WTC11 (cell line): ENCODE data around the gene ACOX3. TPM values are rescaled to one million over a fixed set of nuclear protein-coding genes. Genes with fewer than 3 reads are reported as not detected.

Experiments
- ATAC-seq: fragments of 200-7000 bp; cut with Tn5 transposase; 2 replicates; pipeline ENCODE4 v1.10.0; 2021; ENCODE audit warnings: mild to moderate bottlenecking, moderate library complexity
- CTCF ChIA-PET: fragments of 300-600 bp; sonication (Branson Sonifier 250); formaldehyde crosslinking; loops from one replicate; lab custom pipeline; 2021; ENCODE audit warnings: antibody characterized with exemption; lab: Charles Lee
- POLR2A ChIA-PET: fragments of 350-600 bp; sonication (Branson Sonifier 250); formaldehyde crosslinking; loops from one replicate; lab custom pipeline; 2021; ENCODE audit warnings: antibody characterized with exemption; lab: Charles Lee
- DNase-seq: peaks from one replicate; pipeline ENCODE4 v3.0.0; 2021; ENCODE audit warnings: low spot score
- H3K27ac Mint-ChIP-seq: 2 replicates; pipeline ENCODE4 v1.8.0; 2021; ENCODE audit warnings: mixed read lengths
- H3K27me3 Mint-ChIP-seq: 2 replicates; pipeline ENCODE4 v1.8.0; 2021; ENCODE audit warnings: low read depth, mild to moderate bottlenecking, moderate library complexity, mixed read lengths
- H3K36me3 Mint-ChIP-seq: 2 replicates; pipeline ENCODE4 v1.8.0; 2021; ENCODE audit warnings: mixed read lengths
- H3K4me1 Mint-ChIP-seq: 2 replicates; pipeline ENCODE4 v1.8.0; 2022; ENCODE audit warnings: mixed read lengths
- H3K4me3 Mint-ChIP-seq: 2 replicates; pipeline ENCODE4 v1.8.0; 2021; ENCODE audit warnings: mild to moderate bottlenecking, moderate library complexity, mixed read lengths
- H3K9me3 Mint-ChIP-seq: 2 replicates; pipeline ENCODE4 v1.8.0; 2021; ENCODE audit warnings: mixed read lengths
- ATF6 ChIP-seq: sonication (generic); formaldehyde crosslinking; IDR thresholded peaks from 2 replicates; pipeline ENCODE4 v1.8.1; 2023; ENCODE audit warnings: mild to moderate bottlenecking, missing genetic modification reagents
- CBFB ChIP-seq: sonication (generic); formaldehyde crosslinking; IDR thresholded peaks from 2 replicates; pipeline ENCODE4 v1.8.1; 2022; ENCODE audit warnings: mild to moderate bottlenecking, low read depth, missing genetic modification reagents
- ESRRA ChIP-seq: sonication (generic); formaldehyde crosslinking; IDR thresholded peaks from 2 replicates; pipeline ENCODE4 v1.8.1; 2022; ENCODE audit warnings: mild to moderate bottlenecking, missing genetic modification reagents, borderline replicate concordance
- GABPB1 ChIP-seq: sonication (generic); formaldehyde crosslinking; IDR thresholded peaks from 2 replicates; pipeline ENCODE4 v1.8.1; 2023; ENCODE audit warnings: mild to moderate bottlenecking, missing genetic modification reagents
- JAZF1 ChIP-seq: fragments of 250-450 bp; sonication (Bioruptor Pico); IDR thresholded peaks from 2 replicates; pipeline ENCODE4 v1.9.0; 2021; ENCODE audit warnings: moderate library complexity, mild to moderate bottlenecking, inconsistent platforms
- NFYB ChIP-seq: sonication (generic); formaldehyde crosslinking; conservative IDR thresholded peaks from 2 replicates; pipeline ENCODE4 v1.8.0; 2022; ENCODE audit warnings: low read depth, missing genetic modification reagents
- NR2C2 ChIP-seq: sonication (generic); formaldehyde crosslinking; IDR thresholded peaks from 2 replicates; pipeline ENCODE4 v1.8.0; 2022; ENCODE audit warnings: mild to moderate bottlenecking, missing genetic modification reagents
- PRRX2 ChIP-seq: fragments of 250-450 bp; sonication (Bioruptor Pico); IDR thresholded peaks from 2 replicates; pipeline ENCODE4 v1.8.0; 2021; ENCODE audit warnings: mild to moderate bottlenecking
- STAT6 ChIP-seq: sonication (generic); formaldehyde crosslinking; conservative IDR thresholded peaks from 2 replicates; pipeline ENCODE4 v1.8.1; 2023; ENCODE audit warnings: mild to moderate bottlenecking, low read depth, missing genetic modification reagents, moderate library complexity
- ZNF121 ChIP-seq: sonication (generic); formaldehyde crosslinking; IDR thresholded peaks from 2 replicates; pipeline ENCODE4 v1.8.0; 2023; ENCODE audit warnings: missing genetic modification reagents
- ZNF138 ChIP-seq: sonication (generic); formaldehyde crosslinking; conservative IDR thresholded peaks from 2 replicates; pipeline ENCODE4 v1.8.1; 2022; ENCODE audit warnings: mild to moderate bottlenecking, moderate library complexity, missing genetic modification reagents
- ZNF281 ChIP-seq: sonication (generic); formaldehyde crosslinking; IDR thresholded peaks from 2 replicates; pipeline ENCODE4 v1.8.0; 2023; ENCODE audit warnings: mild to moderate bottlenecking, missing genetic modification reagents
- ZNF423 ChIP-seq: fragments of 250-450 bp; sonication (Bioruptor Pico); IDR thresholded peaks from 2 replicates; pipeline ENCODE4 v2.1.2; 2022; ENCODE audit warnings: mild to moderate bottlenecking, moderate library complexity
- ZSCAN18 ChIP-seq: fragments of 250-450 bp; sonication (Bioruptor Pico); IDR thresholded peaks from 2 replicates; pipeline ENCODE4 v2.1.2; 2022; ENCODE audit warnings: mild to moderate bottlenecking, moderate library complexity
- total RNA-seq: library from RNA; stranded (reverse); gene quantifications from 3 replicates; pipeline ENCODE4 v1.2.3, GENCODE V29; 2021
- TF ChIP-seq, protein P1 (sequence below): sonication (generic); formaldehyde crosslinking; IDR thresholded peaks from 2 replicates; pipeline ENCODE4 v1.8.1; 2023; ENCODE audit warnings: mild to moderate bottlenecking, missing genetic modification reagents, borderline replicate concordance
- TF ChIP-seq, protein P2 (sequence below): sonication (generic); formaldehyde crosslinking; IDR thresholded peaks from 2 replicates; pipeline ENCODE4 v1.8.1; 2023; ENCODE audit warnings: mild to moderate bottlenecking, missing genetic modification reagents, moderate library complexity

ACOX3 gene
- total RNA-seq, 1 experiment from 2014 or later, result 10.7 TPM

DNA sequence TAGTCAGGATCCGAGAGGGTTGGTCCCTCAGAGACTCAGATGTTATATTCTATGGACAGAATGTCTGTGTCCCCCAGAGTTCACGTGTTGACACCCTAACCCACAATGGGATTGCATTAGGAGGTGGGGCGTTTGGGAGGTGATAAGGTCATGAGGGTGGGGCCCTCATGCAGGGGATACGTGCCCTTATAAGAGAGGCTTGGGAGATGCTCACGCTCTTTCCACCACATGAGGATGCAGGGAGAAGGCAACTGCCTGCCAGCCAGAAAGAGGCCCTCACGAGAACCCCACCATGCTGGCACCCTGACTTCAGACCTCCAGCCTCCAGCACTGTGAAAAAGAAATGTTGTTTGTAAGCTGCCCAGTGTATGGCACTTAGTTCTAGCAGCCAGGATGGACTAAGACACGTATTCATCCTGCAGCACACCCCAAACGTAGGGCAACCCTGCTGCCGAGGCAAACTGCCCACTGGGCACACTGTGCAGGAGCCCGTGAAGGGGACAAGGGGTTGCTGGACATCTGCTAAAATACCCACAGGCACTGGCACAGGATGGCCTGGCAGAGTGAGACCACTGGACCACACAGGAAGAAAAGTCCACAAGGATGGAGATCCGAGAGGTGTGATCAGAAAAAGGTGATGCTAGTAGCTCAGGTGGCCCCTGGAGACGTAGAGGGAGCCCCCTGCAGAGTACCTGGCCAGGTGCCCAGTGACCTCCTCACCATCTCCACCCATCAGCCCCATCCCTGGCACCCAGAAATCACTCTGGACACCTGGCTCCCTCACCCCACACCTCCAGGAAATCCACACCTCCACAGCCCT lies 108.3 kb downstream of the ACOX3 start:
- CTCF ChIA-PET, result interaction anchor here (2.8 kb wide), 1 partner anchor 12 kb away, joined by 10 read pairs; no protein-coding TSS in a partner anchor
- no peak overlapping the region for H3K4me3 Mint-ChIP-seq
- H3K27ac Mint-ChIP-seq, result no peak overlapping the region
- H3K9me3 Mint-ChIP-seq, result peaks cover 26% of the 10 kb centered on the region
- peaks cover 5% of the 10 kb centered on the region for H3K36me3 Mint-ChIP-seq
- no peaks in the 10 kb centered on the region for H3K27me3 Mint-ChIP-seq
- TF ChIP-seq ATF6 (CRISPR knock-in tag) (no peak), PRRX2 (CRISPR knock-in tag) (no peak), NFYB (no peak), ZSCAN18 (no peak), CBFB (CRISPR knock-in tag) (no peak), ZNF121 (no peak), ZNF138 (no peak), ESRRA (CRISPR knock-in tag) (no peak), JAZF1 (CRISPR knock-in tag) (no peak), ZNF281 (no peak), STAT6 (CRISPR knock-in tag) (no peak), NR2C2 (no peak), GABPB1 (CRISPR knock-in tag) (no peak), ZNF423 (no peak)
- TF ChIP-seq, protein P1, sequence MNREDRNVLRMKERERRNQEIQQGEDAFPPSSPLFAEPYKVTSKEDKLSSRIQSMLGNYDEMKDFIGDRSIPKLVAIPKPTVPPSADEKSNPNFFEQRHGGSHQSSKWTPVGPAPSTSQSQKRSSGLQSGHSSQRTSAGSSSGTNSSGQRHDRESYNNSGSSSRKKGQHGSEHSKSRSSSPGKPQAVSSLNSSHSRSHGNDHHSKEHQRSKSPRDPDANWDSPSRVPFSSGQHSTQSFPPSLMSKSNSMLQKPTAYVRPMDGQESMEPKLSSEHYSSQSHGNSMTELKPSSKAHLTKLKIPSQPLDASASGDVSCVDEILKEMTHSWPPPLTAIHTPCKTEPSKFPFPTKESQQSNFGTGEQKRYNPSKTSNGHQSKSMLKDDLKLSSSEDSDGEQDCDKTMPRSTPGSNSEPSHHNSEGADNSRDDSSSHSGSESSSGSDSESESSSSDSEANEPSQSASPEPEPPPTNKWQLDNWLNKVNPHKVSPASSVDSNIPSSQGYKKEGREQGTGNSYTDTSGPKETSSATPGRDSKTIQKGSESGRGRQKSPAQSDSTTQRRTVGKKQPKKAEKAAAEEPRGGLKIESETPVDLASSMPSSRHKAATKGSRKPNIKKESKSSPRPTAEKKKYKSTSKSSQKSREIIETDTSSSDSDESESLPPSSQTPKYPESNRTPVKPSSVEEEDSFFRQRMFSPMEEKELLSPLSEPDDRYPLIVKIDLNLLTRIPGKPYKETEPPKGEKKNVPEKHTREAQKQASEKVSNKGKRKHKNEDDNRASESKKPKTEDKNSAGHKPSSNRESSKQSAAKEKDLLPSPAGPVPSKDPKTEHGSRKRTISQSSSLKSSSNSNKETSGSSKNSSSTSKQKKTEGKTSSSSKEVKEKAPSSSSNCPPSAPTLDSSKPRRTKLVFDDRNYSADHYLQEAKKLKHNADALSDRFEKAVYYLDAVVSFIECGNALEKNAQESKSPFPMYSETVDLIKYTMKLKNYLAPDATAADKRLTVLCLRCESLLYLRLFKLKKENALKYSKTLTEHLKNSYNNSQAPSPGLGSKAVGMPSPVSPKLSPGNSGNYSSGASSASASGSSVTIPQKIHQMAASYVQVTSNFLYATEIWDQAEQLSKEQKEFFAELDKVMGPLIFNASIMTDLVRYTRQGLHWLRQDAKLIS (CRISPR knock-in tag), result no peak
- TF ChIP-seq, protein P2, sequence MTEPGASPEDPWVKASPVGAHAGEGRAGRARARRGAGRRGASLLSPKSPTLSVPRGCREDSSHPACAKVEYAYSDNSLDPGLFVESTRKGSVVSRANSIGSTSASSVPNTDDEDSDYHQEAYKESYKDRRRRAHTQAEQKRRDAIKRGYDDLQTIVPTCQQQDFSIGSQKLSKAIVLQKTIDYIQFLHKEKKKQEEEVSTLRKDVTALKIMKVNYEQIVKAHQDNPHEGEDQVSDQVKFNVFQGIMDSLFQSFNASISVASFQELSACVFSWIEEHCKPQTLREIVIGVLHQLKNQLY (CRISPR knock-in tag), result no peak
- H3K4me1 Mint-ChIP-seq, result no peaks in the 10 kb centered on the region
- no peak for ATAC-seq
- no peak for DNase-seq
- POLR2A ChIA-PET, result no interaction called here
